ENCODE results near the gene GDAP1L1. TPM values are rescaled to one million over a fixed set of nuclear protein-coding genes. Genes with fewer than 3 reads are reported as not detected.
"Not testable (repeated sequence)": the region's sequence is repeated elsewhere in the genome, so short reads cannot be mapped to it uniquely, and the experiment has no call there.

GDAP1L1 gene
- total RNA-seq, 6 experiments from 2014 or later, result not detected

DNA sequence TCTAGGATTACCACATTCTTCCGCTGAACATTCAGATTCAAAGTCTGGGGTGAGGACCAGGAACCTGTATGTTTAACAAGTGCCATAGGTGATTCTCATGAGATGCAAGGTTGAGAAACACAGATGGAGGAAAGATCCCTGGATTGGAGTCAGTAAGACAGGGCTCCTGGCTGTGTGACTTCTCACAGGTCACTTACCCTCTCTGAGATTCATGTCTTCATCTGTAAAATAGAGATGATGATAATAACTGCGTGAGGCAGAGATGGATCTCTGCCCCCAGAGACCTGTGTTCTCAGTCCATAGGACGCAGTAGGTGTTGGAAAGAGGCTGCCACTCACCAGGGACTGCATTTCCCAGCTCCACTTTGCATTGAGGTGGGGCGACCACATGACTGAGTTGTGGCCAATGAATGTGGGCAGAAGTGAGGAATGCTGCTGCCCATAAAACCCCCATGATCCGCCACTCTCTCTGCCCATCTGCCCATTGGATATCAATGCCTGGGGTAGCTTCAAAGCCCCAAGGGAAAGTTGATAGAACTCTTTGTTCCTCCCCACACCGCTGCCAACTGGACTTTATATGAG, 13.6 kb upstream of the GDAP1L1 start:
- TF ChIP-seq, protein P1, sequence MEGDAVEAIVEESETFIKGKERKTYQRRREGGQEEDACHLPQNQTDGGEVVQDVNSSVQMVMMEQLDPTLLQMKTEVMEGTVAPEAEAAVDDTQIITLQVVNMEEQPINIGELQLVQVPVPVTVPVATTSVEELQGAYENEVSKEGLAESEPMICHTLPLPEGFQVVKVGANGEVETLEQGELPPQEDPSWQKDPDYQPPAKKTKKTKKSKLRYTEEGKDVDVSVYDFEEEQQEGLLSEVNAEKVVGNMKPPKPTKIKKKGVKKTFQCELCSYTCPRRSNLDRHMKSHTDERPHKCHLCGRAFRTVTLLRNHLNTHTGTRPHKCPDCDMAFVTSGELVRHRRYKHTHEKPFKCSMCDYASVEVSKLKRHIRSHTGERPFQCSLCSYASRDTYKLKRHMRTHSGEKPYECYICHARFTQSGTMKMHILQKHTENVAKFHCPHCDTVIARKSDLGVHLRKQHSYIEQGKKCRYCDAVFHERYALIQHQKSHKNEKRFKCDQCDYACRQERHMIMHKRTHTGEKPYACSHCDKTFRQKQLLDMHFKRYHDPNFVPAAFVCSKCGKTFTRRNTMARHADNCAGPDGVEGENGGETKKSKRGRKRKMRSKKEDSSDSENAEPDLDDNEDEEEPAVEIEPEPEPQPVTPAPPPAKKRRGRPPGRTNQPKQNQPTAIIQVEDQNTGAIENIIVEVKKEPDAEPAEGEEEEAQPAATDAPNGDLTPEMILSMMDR (IDR thresholded peaks at IDR 0.05), result no peak
- TF ChIP-seq POLR2A (IDR thresholded peaks at IDR 0.05), result no peak
- H3K36me3 ChIP-seq, result no peaks in the 10 kb centered on the region
- no peaks in the 10 kb centered on the region for H3K27me3 ChIP-seq
- no peaks in the 10 kb centered on the region for H3K4me1 ChIP-seq
- no peaks in the 10 kb centered on the region for H3K9me3 ChIP-seq
- 90% methylated on average over 3 of the region's 6 CpGs for WGBS (ENCODE audit: insufficient coverage, low coverage, low lambda C conversion rate, missing lambda C conversion rate)
- DNase-seq (no peak), ATAC-seq (no peak)
- H3K27ac ChIP-seq, result no peak overlapping the region
- no peak overlapping the region for H3K4me3 ChIP-seq
- intact Hi-C loops (cut with DNase I), result no loop called here

DNA sequence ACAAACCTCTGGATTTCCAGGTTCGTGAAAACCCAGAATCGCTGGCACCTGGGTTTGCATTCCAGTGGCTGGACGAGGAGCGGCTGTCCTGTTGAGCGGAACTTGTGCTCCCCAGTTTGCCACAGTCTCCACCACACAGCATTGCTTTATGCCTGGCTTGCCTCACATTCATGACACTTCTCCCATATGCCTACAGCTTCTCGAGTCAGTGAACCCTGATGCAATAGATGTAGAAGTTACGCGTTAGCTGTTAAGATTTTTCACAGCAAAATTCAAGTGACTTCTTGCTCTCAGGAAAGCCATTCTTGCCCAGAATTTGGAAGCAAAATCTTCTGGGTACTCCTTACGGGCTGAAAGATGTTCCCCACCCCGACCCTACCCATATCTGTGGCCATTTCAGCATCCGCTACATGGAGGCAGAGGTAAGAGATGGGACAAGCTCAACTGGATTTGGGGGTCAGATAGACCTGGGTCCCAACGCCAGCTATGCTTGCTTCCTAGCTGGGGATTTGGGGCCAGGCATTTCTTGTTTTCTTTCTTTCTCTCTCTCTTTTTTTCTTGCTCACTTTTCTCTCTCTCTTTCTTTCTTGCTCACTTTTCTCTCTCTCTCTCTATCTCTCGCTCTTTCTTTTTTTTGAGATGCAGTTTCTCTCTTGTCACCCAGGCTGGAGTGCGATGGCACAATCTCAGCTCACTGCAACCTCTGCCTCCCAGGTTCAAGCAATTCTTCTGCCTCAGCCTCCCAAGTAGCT, 12.4 kb upstream of the GDAP1L1 start:
- no peak for TF ChIP-seq POLR2A (IDR thresholded peaks at IDR 0.05)
- no peak for ATAC-seq
- 94% methylated on average over 11 of the region's 14 CpGs for WGBS (ENCODE audit: insufficient coverage, low coverage, low lambda C conversion rate, missing lambda C conversion rate)

DNA sequence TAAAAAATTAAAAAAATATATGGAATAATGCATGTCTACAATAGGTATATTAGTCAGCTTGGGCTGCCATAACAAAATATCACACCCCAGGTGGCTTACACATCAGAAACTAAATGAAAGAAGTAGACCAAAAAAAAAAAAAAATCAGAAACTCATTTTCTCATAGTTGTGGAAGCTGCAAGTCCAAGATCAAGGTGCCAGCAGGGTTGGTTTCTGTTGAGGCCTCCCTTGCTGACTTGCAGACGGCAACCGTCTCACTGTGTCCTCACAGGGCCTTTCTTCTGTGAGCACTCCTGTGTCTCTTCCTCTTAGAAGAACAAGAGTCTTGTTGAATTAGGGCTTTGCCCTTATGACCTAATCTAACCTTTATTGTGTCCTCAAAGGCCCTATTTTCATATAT, 11.4 kb upstream of the GDAP1L1 start:
- no peak overlapping the region for H3K4me3 ChIP-seq
- TF ChIP-seq POLR2A (IDR thresholded peaks at IDR 0.05), result no peak
- TF ChIP-seq, protein P1 (IDR thresholded peaks at IDR 0.05), result no peak
- ATAC-seq (no peak), DNase-seq (no peak)
- no peaks in the 10 kb centered on the region for H3K4me1 ChIP-seq
- H3K9me3 ChIP-seq, result no peaks in the 10 kb centered on the region
- WGBS (ENCODE audit: insufficient coverage, low coverage, low lambda C conversion rate, missing lambda C conversion rate), result 100% methylated on average over 2 of the region's 2 CpGs
- no peaks in the 10 kb centered on the region for H3K27me3 ChIP-seq
- intact Hi-C loops (cut with DNase I), result no loop called here
- no peak overlapping the region for H3K27ac ChIP-seq
- H3K36me3 ChIP-seq, result no peaks in the 10 kb centered on the region

More for the DNA sequence above, 12.4 kb upstream of the GDAP1L1 start:
- Histone ChIP-seq H3K4me1 (no peaks in the 10 kb centered on the region), H3K4me3 (no peak overlapping the region), H3K36me3 (no peaks in the 10 kb centered on the region), H3K27me3 (no peaks in the 10 kb centered on the region), H3K27ac (no peak overlapping the region), H3K9me3 (no peaks in the 10 kb centered on the region)
- no peak for DNase-seq
- intact Hi-C loops (cut with DNase I), result no loop called here

DNA sequence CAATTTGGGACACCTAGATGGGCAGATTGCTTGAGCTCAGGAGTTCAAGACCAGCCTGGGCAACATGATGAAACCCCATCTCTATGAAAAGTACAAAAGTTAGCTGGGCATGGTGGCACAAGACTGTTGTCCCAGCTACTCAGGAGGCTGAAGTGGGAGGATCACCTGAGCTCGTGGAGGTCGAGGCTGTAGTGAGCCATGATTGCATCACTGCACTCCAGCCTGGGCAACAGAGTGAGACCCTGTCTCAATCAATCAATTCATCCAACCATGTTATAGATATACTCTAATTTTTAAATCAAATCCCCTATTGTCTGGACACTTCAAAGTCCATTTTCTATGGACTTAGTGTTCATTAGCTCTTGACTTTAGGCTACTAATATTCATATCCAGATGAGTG, 10.3 kb upstream of the GDAP1L1 start:
- WGBS (ENCODE audit: insufficient coverage, low coverage, low lambda C conversion rate, missing lambda C conversion rate), result 69% methylated on average over 2 of the region's 2 CpGs
- DNase-seq; H3K36me3 ChIP-seq; intact Hi-C loops (cut with DNase I); H3K4me3 ChIP-seq; ATAC-seq; H3K27ac ChIP-seq; H3K27me3 ChIP-seq; H3K9me3 ChIP-seq; H3K4me1 ChIP-seq: not testable (repeated sequence)

DNA sequence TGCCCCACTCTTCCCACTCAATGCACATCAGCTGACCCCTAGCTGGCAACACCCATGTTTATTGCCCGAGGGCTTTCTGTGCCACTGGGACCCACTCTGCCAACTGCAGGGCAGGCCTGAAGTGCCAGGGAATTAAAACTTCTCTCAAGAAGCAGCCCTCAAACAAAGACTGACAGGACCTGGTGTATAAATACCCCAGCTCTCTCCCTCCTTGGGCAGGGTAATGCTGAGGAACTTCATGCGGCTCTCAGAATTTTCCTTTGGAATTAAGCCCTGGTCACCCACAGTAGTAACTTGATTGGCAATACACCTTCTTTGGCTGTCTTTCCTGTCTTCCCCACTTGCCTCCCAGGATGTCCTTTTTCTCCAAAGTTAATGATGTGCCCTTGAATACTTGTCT, 5.3 kb upstream of the GDAP1L1 start:
- Histone ChIP-seq H3K27me3 (no peaks in the 10 kb centered on the region), H3K4me1 (no peaks in the 10 kb centered on the region), H3K27ac (no peak overlapping the region), H3K36me3 (no peaks in the 10 kb centered on the region), H3K9me3 (no peaks in the 10 kb centered on the region), H3K4me3 (no peak overlapping the region)
- no peak for ATAC-seq
- no peak for DNase-seq
- intact Hi-C loops (cut with DNase I), result no loop called here
- WGBS (ENCODE audit: insufficient coverage, low coverage, low lambda C conversion rate, missing lambda C conversion rate), result no CpG with 5 or more reads among the region's 2 CpGs
- TF ChIP-seq POLR2A (IDR thresholded peaks at IDR 0.05), result no peak
- TF ChIP-seq, protein P1 (IDR thresholded peaks at IDR 0.05), result no peak

All from right lobe of liver (tissue), 6 donors.